Measurements from ENCODE around the gene TMEM45B. TPM values are rescaled to one million over a fixed set of nuclear protein-coding genes. Genes with fewer than 3 reads are reported as not detected.
"Not testable (repeated sequence)": the region's sequence is repeated elsewhere in the genome, so short reads cannot be mapped to it uniquely, and the experiment has no call there.

Gene TMEM45B
- 0.53 TPM for total RNA-seq

GRCh38 chr11:129815596-129816461, at the start of gene TMEM45B:
TMEM45B (plus strand) TSS chr11:129815848; CDS start chr11:129852483, 36,635 bp downstream.
- intact Hi-C loops (cut with DNase I) = no loop called here
- ATAC-seq (no peak), DNase-seq (ENCODE audit: low spot score) (no peak)

- ATAC-seq (no peak), DNase-seq (ENCODE audit: low spot score) (no peak)
- intact Hi-C loops (cut with DNase I) = no loop called here
Measured at GRCh38 chr11:129766898-129767604, 48.6 kb upstream of the TMEM45B start.

GRCh38 chr11:129767827-129768226, 47.8 kb upstream of the TMEM45B start:
- no peak for DNase-seq (ENCODE audit: low spot score)
- ATAC-seq = no peak
- intact Hi-C loops (cut with DNase I) = no loop called here

- ATAC-seq (no peak), DNase-seq (ENCODE audit: low spot score) (no peak)
- intact Hi-C loops (cut with DNase I) = no loop called here
Measured at GRCh38 chr11:129768356-129768755, 47.3 kb upstream of the TMEM45B start.

- ATAC-seq (no peak), DNase-seq (ENCODE audit: low spot score) (no peak)
- intact Hi-C loops (cut with DNase I) = no loop called here
Measured at GRCh38 chr11:129769059-129769458, 46.6 kb upstream of the TMEM45B start.

GRCh38 chr11:129770993-129771392, 44.7 kb upstream of the TMEM45B start:
- no peak for ATAC-seq
- intact Hi-C loops (cut with DNase I) = no loop called here
- no peak for DNase-seq (ENCODE audit: low spot score)

- ATAC-seq = not testable (repeated sequence)
Measured at GRCh38 chr11:129771456-129771855, 44.2 kb upstream of the TMEM45B start.

GRCh38 chr11:129778877-129779276, 36.8 kb upstream of the TMEM45B start:
- intact Hi-C loops (cut with DNase I) = no loop called here
- ATAC-seq (no peak), DNase-seq (ENCODE audit: low spot score) (no peak)

More at GRCh38 chr11:129771456-129771855, 44.2 kb upstream of the TMEM45B start:
- DNase-seq (ENCODE audit: low spot score); intact Hi-C loops (cut with DNase I): not testable (repeated sequence)

GRCh38 chr11:129779342-129779741, 36.3 kb upstream of the TMEM45B start:
- intact Hi-C loops (cut with DNase I) = no loop called here
- ATAC-seq (no peak), DNase-seq (ENCODE audit: low spot score) (no peak)

GRCh38 chr11:129785383-129786111, 30.1 kb upstream of the TMEM45B start:
- no peak for DNase-seq (ENCODE audit: low spot score)
- intact Hi-C loops (cut with DNase I) = no loop called here
- ATAC-seq = no peak

- ATAC-seq; DNase-seq (ENCODE audit: low spot score); intact Hi-C loops (cut with DNase I): not testable (repeated sequence)
Measured at GRCh38 chr11:129786112-129786416, 29.6 kb upstream of the TMEM45B start.

- no peak for DNase-seq (ENCODE audit: low spot score)
- intact Hi-C loops (cut with DNase I) = no loop called here
- no peak for ATAC-seq
Measured at GRCh38 chr11:129787532-129788155, 28.0 kb upstream of the TMEM45B start.

- ATAC-seq (no peak), DNase-seq (ENCODE audit: low spot score) (no peak)
- intact Hi-C loops (cut with DNase I) = no loop called here
Measured at GRCh38 chr11:129788278-129788677, 27.4 kb upstream of the TMEM45B start.

- no peak for ATAC-seq
- intact Hi-C loops (cut with DNase I) = no loop called here
- no peak for DNase-seq (ENCODE audit: low spot score)
Measured at GRCh38 chr11:129790106-129790505, 25.5 kb upstream of the TMEM45B start.

GRCh38 chr11:129791515-129791914, 24.1 kb upstream of the TMEM45B start:
- no peak for ATAC-seq
- intact Hi-C loops (cut with DNase I) = no loop called here
- DNase-seq (ENCODE audit: low spot score) = no peak

- ATAC-seq (no peak), DNase-seq (ENCODE audit: low spot score) (no peak)
- intact Hi-C loops (cut with DNase I) = no loop called here
Measured at GRCh38 chr11:129792663-129793062, 23.0 kb upstream of the TMEM45B start.

- ATAC-seq (no peak), DNase-seq (ENCODE audit: low spot score) (no peak)
- intact Hi-C loops (cut with DNase I) = no loop called here
Measured at GRCh38 chr11:129795089-129795488, 20.6 kb upstream of the TMEM45B start.

- no peak for DNase-seq (ENCODE audit: low spot score)
- intact Hi-C loops (cut with DNase I) = no loop called here
- ATAC-seq = no peak
Measured at GRCh38 chr11:129798212-129798611, 17.4 kb upstream of the TMEM45B start.

GRCh38 chr11:129800162-129800561, 15.5 kb upstream of the TMEM45B start:
- intact Hi-C loops (cut with DNase I); ATAC-seq; DNase-seq (ENCODE audit: low spot score): not testable (repeated sequence)

All from sciatic nerve (tissue), 2 donors.